Muscle of leg (tissue), 11 donors: ENCODE data around the gene MT4. TPM values are rescaled to one million over a fixed set of nuclear protein-coding genes. Genes with fewer than 3 reads are reported as not detected.

Experiments used
- DNase-seq: peaks from one replicate; pipeline ENCODE4 v3.0.0; 2013
- H3K27ac ChIP-seq: one replicate; pipeline ENCODE4 v1.5.1; 2013; ENCODE audit warnings: mild to moderate bottlenecking, low read length, control low read depth
- H3K27me3 ChIP-seq: one replicate; pipeline ENCODE4 v1.6.1; 2013; ENCODE audit warnings: low read length; ENCODE audit not compliant: control insufficient read depth, insufficient read depth
- H3K36me3 ChIP-seq: one replicate; pipeline ENCODE4 v1.6.1; 2013; ENCODE audit warnings: low read length; ENCODE audit not compliant: control insufficient read depth, insufficient read depth
- H3K4me1 ChIP-seq: one replicate; pipeline ENCODE4 v1.6.1; 2013; ENCODE audit warnings: low read length; ENCODE audit not compliant: control insufficient read depth, insufficient read depth
- H3K4me3 ChIP-seq: one replicate; pipeline ENCODE4 v1.5.1; 2013; ENCODE audit warnings: low read length, control low read depth
- H3K9me3 ChIP-seq: replicated peaks from 2 replicates; pipeline ENCODE4 v1.6.1; 2013; ENCODE audit warnings: low read depth, low read length; ENCODE audit not compliant: control insufficient read depth
- WGBS: methylation state at CpG from one replicate; pipeline ENCODE4 v1.1.5; 2013; ENCODE audit warnings: missing lambda C conversion rate; ENCODE audit not compliant: insufficient coverage; 5-methylcytosine and 5-hydroxymethylcytosine counted together
- polyA plus RNA-seq, 8 donors: library from polyadenylated mRNA; unstranded; fragments of 120-200 nt; gene quantifications; one replicate each; pipeline versions ENCODE4 v1.2.1 to v1.2.3, GENCODE V29; 2013; ENCODE audit warnings: inconsistent platforms in 1 of 8, low replicate concordance in 1 of 8; ENCODE audit not compliant: insufficient read length in 8 of 8, insufficient read depth in 1 of 8
- total RNA-seq: library from RNA; stranded (reverse); fragments of 120-200 nt; gene quantifications from one replicate; pipeline ENCODE4 v1.2.4, GENCODE V29; 2013

Gene MT4
- total and polyA plus RNA-seq, 9 donors, result not detected

DNA sequence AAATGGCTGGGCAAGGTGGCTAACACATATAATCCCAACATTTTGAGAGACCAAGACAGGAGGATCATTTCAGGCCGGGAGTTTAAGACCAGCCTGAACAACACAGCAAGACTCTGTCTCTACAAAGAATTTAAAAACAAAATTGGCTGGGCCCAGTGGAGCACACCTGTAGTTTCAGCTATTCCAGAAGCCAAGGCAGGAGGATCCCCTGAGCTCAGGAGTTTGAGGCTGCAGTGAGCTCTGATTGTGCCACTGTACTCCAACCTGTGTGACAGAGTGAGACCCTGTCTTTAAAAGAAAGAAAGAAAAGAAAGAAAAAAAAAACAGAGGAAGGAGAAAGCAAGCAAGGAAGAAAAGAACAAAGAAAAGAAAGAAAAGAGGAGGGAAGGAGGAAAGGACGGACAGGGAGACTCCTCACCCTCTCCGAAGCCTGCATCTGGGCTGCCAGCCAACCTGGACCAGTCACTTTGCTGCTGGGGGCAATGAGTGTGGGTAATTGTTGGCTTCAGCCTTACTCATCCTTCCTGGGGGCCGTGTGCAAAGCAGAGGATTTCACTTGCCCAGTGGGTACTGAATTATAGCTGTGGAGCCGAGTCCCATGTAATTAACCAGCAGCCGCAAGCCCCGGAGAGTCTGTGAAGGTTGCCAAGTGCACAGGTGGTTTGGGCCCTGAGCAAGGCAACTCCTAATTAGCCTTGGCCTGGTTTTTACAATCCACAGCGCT is 6.7 kb upstream of the MT4 start:
- DNase-seq, result peak; percentile 34
- WGBS, result 47% methylated on average over 6 of the region's 8 CpGs
- no peaks in the 10 kb centered on the region for H3K9me3 ChIP-seq
- H3K27me3 ChIP-seq, result peaks cover 14% of the 10 kb centered on the region
- no peak overlapping the region for H3K27ac ChIP-seq
- H3K4me1 ChIP-seq, result peaks cover 4% of the 10 kb centered on the region
- no peaks in the 10 kb centered on the region for H3K36me3 ChIP-seq
- no peak overlapping the region for H3K4me3 ChIP-seq

DNA sequence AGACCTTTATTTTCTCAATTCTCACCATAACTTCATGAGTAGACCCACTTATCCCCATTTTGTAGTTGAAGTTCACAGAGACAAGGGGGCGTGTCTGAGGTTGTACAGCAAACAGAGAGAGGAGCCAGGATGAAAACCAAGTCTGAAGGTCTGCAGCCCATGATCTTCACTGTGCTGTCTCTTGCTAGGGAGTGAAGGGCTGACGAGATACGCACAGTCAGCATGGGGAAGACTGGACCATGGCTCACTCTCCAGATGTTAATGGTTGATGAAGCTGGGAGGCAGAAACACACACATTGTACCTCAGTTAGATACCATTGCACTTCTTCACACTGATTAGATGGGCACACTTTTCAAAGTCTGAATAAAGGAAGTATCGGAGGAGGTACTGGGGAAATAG is 5.8 kb upstream of the MT4 start:
- no peaks in the 10 kb centered on the region for H3K9me3 ChIP-seq
- no peak for DNase-seq
- no peak overlapping the region for H3K4me3 ChIP-seq
- no CpG with 5 or more reads among the region's 4 CpGs for WGBS
- H3K27ac ChIP-seq, result no peak overlapping the region
- peaks cover 4% of the 10 kb centered on the region for H3K4me1 ChIP-seq
- H3K27me3 ChIP-seq, result peaks cover 14% of the 10 kb centered on the region
- no peaks in the 10 kb centered on the region for H3K36me3 ChIP-seq

DNA sequence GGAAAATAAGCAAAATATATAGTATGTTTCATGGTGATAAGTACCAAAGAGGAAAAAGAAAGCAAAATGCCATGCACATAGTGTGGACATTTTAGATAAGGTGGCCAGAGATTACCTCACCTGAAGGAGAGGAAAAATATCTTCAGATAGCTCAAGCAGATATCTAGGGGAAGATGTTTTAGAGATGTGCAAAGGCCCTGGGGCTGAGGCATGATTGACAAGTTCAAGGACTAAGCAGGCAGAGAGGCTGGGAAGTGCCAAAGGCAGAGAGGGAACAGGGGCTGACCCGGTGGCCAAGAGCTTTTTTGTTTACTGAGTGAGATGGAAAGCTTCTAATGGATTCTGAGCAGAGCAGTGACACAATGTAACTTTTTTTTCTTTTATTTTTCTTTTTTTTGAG is 4.4 kb upstream of the MT4 start:
- peaks cover 7% of the 10 kb centered on the region for H3K27me3 ChIP-seq
- H3K27ac ChIP-seq, result no peak overlapping the region
- H3K9me3 ChIP-seq, result no peaks in the 10 kb centered on the region
- H3K36me3 ChIP-seq, result no peaks in the 10 kb centered on the region
- no peak overlapping the region for H3K4me3 ChIP-seq
- peaks cover 4% of the 10 kb centered on the region for H3K4me1 ChIP-seq
- no CpG with 5 or more reads among the region's 1 CpG for WGBS
- no peak for DNase-seq

DNA sequence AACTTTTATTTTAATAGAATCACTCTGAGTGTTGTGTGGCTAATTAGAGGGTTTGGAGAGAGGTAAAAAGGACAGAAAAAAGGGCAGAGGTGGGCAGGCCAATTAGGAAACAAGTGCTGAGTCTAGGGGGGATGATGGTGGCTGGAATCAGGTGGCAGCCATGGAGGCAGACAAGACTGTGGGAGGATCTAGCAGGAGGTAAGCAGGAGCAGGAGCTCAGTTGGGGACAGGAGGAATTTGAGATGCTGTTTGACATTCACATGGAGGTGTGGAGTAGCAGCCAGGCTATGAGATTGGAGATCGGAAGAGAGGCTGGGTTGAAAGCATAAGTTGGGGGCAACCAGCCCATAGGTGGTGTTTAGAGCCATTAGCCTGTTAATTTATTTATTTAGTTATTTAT is 3.7 kb upstream of the MT4 start:
- DNase-seq, result no peak
- peaks cover 5% of the 10 kb centered on the region for H3K27me3 ChIP-seq
- H3K36me3 ChIP-seq, result no peaks in the 10 kb centered on the region
- H3K27ac ChIP-seq, result no peak overlapping the region
- H3K4me1 ChIP-seq, result peaks cover 4% of the 10 kb centered on the region
- H3K4me3 ChIP-seq, result no peak overlapping the region
- no peaks in the 10 kb centered on the region for H3K9me3 ChIP-seq
- WGBS, result no CpG with 5 or more reads among the region's 1 CpG

DNA sequence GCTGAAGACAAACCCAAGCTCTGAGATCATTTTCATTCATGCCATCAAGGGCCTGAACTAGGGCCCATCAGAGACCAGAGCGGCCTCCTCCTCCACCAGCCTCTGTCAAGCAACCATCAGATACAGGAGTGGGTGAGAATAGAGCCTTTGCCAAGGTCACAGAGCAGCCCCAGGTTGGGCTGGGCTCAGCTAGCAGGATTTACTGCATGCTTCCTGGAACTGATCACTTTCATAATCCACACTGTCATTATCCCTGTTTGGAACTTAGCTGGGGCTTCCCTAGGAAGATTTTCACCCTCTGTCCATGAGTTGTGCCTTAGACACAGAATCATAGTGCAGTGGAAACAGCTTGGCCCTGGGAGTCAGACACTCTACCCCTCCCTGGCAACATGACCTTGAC is 5.1 kb downstream of the MT4 start:
- WGBS, result 100% methylated on average over 1 of the region's 1 CpG
- DNase-seq, result no peak
- peaks cover 9% of the 10 kb centered on the region for H3K27me3 ChIP-seq
- no peaks in the 10 kb centered on the region for H3K4me1 ChIP-seq
- no peak overlapping the region for H3K27ac ChIP-seq
- H3K4me3 ChIP-seq, result no peak overlapping the region
- no peaks in the 10 kb centered on the region for H3K36me3 ChIP-seq
- no peaks in the 10 kb centered on the region for H3K9me3 ChIP-seq

DNA sequence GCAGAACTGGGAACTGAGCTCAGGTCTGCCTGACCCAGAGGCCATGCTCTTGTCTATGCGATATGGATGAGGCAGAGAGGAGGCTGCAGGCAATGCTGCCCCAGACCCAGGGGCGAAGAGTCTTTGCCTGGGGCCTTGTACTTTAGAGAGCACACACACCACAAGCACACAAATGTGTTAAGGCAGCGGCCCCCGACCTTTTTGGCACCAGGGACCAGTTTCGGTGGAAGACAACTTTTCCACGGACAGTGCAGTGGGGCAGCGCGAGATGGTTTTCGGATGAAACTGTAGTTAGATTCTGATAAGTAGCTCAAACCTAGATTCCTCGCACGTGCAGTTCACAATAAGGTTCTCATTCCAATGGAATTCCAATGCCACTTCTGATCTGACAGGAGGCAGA is 6.7 kb downstream of the MT4 start:
- Histone ChIP-seq H3K9me3 (no peaks in the 10 kb centered on the region), H3K4me1 (no peaks in the 10 kb centered on the region), H3K27ac (no peak overlapping the region), H3K4me3 (no peak overlapping the region), H3K36me3 (no peaks in the 10 kb centered on the region), H3K27me3 (peaks cover 9% of the 10 kb centered on the region)
- WGBS, result 81% methylated on average over 8 of the region's 11 CpGs
- no peak for DNase-seq

DNA sequence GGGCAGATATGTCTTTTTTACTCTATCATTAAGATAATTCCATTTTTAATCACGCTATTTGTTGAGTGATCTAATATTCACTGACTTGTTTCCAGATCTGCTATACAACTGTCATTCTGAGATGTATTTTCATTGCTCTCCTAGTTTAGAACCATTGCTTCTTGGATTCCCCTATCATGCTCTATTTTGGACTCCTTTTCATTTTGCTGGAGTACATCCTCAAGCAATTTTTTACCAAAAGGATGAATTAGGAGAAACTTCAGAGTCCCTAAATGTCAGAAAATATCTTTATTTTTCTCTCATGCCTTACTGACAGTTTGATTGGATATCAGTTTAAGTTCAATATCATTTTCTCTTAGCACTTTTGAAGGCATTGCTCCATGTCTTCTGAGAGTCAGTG is 9.8 kb downstream of the MT4 start:
- no peak for DNase-seq
- no CpG with 5 or more reads among the region's 1 CpG for WGBS
- H3K27me3 ChIP-seq, result no peaks in the 10 kb centered on the region
- no peaks in the 10 kb centered on the region for H3K4me1 ChIP-seq
- H3K27ac ChIP-seq, result no peak overlapping the region
- no peak overlapping the region for H3K4me3 ChIP-seq
- H3K9me3 ChIP-seq, result no peaks in the 10 kb centered on the region
- H3K36me3 ChIP-seq, result no peaks in the 10 kb centered on the region

DNA sequence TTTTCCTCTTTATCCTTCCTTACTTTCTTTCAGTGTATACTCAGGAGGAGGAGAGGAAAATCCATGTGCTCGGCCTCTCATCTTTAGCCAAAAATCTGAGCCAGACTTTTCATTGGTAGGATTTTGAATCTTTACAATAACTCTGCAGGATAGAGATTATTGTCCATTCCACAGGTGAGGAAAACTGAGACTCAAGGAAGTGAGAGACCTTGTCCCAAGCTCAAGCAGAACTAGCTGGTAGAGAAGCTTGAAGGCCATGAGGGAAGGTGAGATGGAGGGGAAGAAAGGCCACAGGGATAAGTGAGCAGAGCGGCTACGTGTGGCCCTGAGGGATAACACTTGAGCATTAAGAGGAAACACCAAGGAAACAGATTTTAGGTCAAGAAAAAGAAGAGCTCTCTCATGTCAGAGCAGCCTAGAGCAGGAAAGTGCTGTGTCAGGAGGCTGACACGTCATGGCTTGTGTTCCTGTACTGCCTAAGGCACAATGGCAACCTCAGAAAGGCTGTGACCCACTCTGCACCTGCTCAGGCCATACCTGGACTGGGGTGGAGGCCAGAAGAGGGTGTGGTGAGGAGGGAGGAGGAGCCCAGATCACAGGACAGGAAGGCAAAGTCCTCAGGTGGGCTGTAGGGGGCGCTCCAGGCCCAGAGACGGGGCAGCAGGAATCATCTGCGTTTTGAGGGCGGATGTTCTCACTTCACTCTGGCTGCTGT is 11.9 kb downstream of the MT4 start:
- no peak overlapping the region for H3K4me3 ChIP-seq
- H3K4me1 ChIP-seq, result no peaks in the 10 kb centered on the region
- no peaks in the 10 kb centered on the region for H3K36me3 ChIP-seq
- 25% methylated on average over 7 of the region's 8 CpGs for WGBS
- H3K27ac ChIP-seq, result no peak overlapping the region
- H3K9me3 ChIP-seq, result no peaks in the 10 kb centered on the region
- no peaks in the 10 kb centered on the region for H3K27me3 ChIP-seq
- DNase-seq, result peak; percentile 30

DNA sequence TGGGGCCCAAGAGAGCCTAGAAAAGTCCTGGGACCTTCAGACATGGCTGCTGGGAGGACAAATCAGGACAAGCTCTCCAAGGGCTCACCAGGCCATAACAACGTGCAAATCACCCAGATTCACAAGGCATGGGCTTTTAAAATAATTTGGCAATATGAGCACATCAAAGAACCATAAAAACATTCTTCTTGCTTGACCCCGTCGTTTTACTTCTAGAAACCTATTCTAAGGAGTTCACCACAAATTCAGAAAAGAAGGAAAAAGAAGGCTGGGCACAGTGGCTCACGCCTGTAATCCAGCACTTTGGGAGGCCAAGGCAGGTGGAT is 12.4 kb downstream of the MT4 start:
- Histone ChIP-seq H3K4me1 (no peaks in the 10 kb centered on the region), H3K27me3 (no peaks in the 10 kb centered on the region), H3K27ac (no peak overlapping the region), H3K4me3 (no peak overlapping the region), H3K36me3 (no peaks in the 10 kb centered on the region), H3K9me3 (no peaks in the 10 kb centered on the region)
- 56% methylated on average over 3 of the region's 4 CpGs for WGBS
- no peak for DNase-seq

DNA sequence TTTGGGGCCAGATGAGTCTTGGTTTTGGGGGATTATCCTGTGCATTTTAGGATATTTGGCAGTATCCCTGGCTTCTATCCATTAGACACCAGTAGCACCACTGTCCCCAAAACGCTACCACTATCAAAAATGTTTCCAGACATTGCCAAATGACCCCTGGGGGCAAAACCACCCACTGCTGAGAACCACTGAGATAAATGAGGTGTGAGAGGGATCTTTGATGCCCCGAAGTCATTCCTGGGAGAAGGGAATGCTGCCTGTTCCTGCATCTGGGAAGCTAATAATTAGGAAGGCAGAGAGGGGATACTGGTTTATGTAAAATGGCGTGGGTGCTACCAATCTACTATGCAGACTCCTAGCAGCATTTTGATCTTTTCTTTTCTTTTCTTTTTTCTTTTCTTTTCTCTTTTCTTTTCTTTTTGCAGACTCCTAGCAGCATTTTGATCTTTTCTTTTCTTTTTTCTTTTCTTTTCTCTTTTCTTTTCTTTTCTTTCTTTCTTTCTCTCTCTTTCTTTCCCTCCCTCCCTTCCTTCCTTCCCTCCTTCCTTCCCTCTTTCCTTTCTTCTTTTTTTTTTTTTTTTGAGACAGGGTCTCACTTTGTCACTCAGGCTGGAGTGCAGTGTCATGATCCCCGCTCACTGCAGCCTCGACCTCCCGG is 15.6 kb downstream of the MT4 start:
- Histone ChIP-seq H3K4me3 (no peak overlapping the region), H3K36me3 (no peaks in the 10 kb centered on the region), H3K27me3 (peaks cover 9% of the 10 kb centered on the region), H3K27ac (no peak overlapping the region), H3K4me1 (no peaks in the 10 kb centered on the region), H3K9me3 (no peaks in the 10 kb centered on the region)
- 71% methylated on average over 4 of the region's 6 CpGs for WGBS
- DNase-seq, result no peak
